ENCODE results near the gene HSPA1L. TPM values are rescaled to one million over a fixed set of nuclear protein-coding genes. Genes with fewer than 3 reads are reported as not detected.

Gene HSPA1L
- total RNA-seq, 1 donor from 2014 or later = 0.84 TPM

- DNase-seq (ENCODE audit: low spot score) = no peak
Measured at GRCh38 chr6:31784098-31784925, 30.8 kb downstream of the HSPA1L start.

- DNase-seq (ENCODE audit: low spot score) = no peak
Measured at GRCh38 chr6:31782126-31782855, 32.8 kb downstream of the HSPA1L start.

GRCh38 chr6:31781244-31782125, 33.6 kb downstream of the HSPA1L start:
- DNase-seq (ENCODE audit: low spot score) = no peak

- no peak for DNase-seq (ENCODE audit: low spot score)
Measured at GRCh38 chr6:31780507-31781243, 34.4 kb downstream of the HSPA1L start.

- DNase-seq (ENCODE audit: low spot score) = no peak
Measured at GRCh38 chr6:31779908-31780307, 35.2 kb downstream of the HSPA1L start.

GRCh38 chr6:31778999-31779885, 35.8 kb downstream of the HSPA1L start:
- no peak for DNase-seq (ENCODE audit: low spot score)

GRCh38 chr6:31778193-31778592, 36.9 kb downstream of the HSPA1L start:
- DNase-seq (ENCODE audit: low spot score) = no peak

GRCh38 chr6:31777667-31778050, 37.4 kb downstream of the HSPA1L start:
- DNase-seq (ENCODE audit: low spot score) = no peak

GRCh38 chr6:31776989-31777666, 38.0 kb downstream of the HSPA1L start, which contains the start of gene VWA7:
VWA7 (minus strand) TSS chr6:31777328; CDS start chr6:31776779, 549 bp downstream.
- DNase-seq (ENCODE audit: low spot score) = peak; percentile 93

GRCh38 chr6:31776485-31776988, 38.5 kb downstream of the HSPA1L start:
- DNase-seq (ENCODE audit: low spot score) = no peak

GRCh38 chr6:31775633-31776484, 39.2 kb downstream of the HSPA1L start:
- DNase-seq (ENCODE audit: low spot score) = no peak

GRCh38 chr6:31775184-31775583, 39.9 kb downstream of the HSPA1L start:
- DNase-seq (ENCODE audit: low spot score) = no peak

GRCh38 chr6:31771992-31772358, 43.1 kb downstream of the HSPA1L start:
- no peak for DNase-seq (ENCODE audit: low spot score)

- DNase-seq (ENCODE audit: low spot score) = no peak
Measured at GRCh38 chr6:31770860-31771259, 44.2 kb downstream of the HSPA1L start.

GRCh38 chr6:31769684-31770371, 45.3 kb downstream of the HSPA1L start:
- no peak for DNase-seq (ENCODE audit: low spot score)

GRCh38 chr6:31768363-31769257, 46.5 kb downstream of the HSPA1L start:
- no peak for DNase-seq (ENCODE audit: low spot score)
